Testis (tissue), 3 donors: ENCODE results near the gene EIPR1. TPM values are rescaled to one million over a fixed set of nuclear protein-coding genes. Genes with fewer than 3 reads are reported as not detected.

ENCODE experiments used
- DNase-seq: peaks from one replicate; pipeline ENCODE4 v3.0.0-alpha.2; 2019
- H3K27ac ChIP-seq, 2 donors: fragments of 200-600 bp; sonication (generic); one replicate each; pipeline ENCODE4 v1.5.1; 2019
- H3K27me3 ChIP-seq: fragments of 200-600 bp; sonication (generic); one replicate; pipeline ENCODE4 v1.5.1; 2019
- H3K36me3 ChIP-seq: fragments of 200-600 bp; sonication (generic); one replicate; pipeline ENCODE4 v1.5.1; 2017; ENCODE audit warnings: low read depth; ENCODE audit errors: missing control alignments
- H3K4me1 ChIP-seq: fragments of 200-600 bp; sonication (generic); one replicate; pipeline ENCODE4 v1.5.1; 2019
- H3K4me3 ChIP-seq, 2 donors: fragments of 200-600 bp; sonication (generic); one replicate each; pipeline ENCODE4 v1.5.1; 2017 to 2019
- H3K9me3 ChIP-seq: fragments of 200-600 bp; sonication (generic); one replicate; pipeline ENCODE4 v1.5.1; 2017
- CTCF ChIP-seq, 3 experiments: fragments of 450-650 bp in 2 of 3; fragments of 200-600 bp in 1 of 3; sonication (generic) in 1 of 3; IDR thresholded peaks; one replicate each; pipeline ENCODE4 v1.5.1; 2016 to 2019; ENCODE audit warnings: antibody characterized with exemption in 3 of 3, mild to moderate bottlenecking in 2 of 3, moderate library complexity in 1 of 3
- POLR2A ChIP-seq: fragments of 450-650 bp; IDR thresholded peaks from one replicate; pipeline ENCODE4 v1.6.1; 2017; ENCODE audit warnings: antibody characterized with exemption, mild to moderate bottlenecking, moderate library complexity
- WGBS, 2 donors: methylation state at CpG; one replicate each; pipeline ENCODE4 v1.1.5; 2018; 5-methylcytosine and 5-hydroxymethylcytosine counted together
- intact Hi-C: fragments of 100-400 bp; cut with DNase I; formaldehyde crosslinking; loops from one replicate; pipeline ENCODE4 v1.15.1; 2023; ENCODE audit warnings: low total_unique reads
- polyA plus RNA-seq: library from polyadenylated mRNA; stranded (reverse); fragments of 350-450 nt; fragmentation: Illumina TruSeq; extraction: RNeasy Lipid Tissue Mini Kit (QIAGEN cat#74804); gene quantifications from one replicate; pipeline ENCODE4 v1.2.3, GENCODE V29; 2014; ENCODE audit warnings: low read depth, low replicate concordance; ENCODE audit not compliant: insufficient read depth
- total RNA-seq, 2 donors: library from RNA; depleted of rRNA; stranded (reverse); fragments of >200 nt; gene quantifications; one replicate each; pipeline ENCODE4 v1.2.3, GENCODE V29; 2016

Gene EIPR1
- total and polyA plus RNA-seq, 3 donors from 2014 or later: 31.5 to 40.2 (median 32.1) TPM

GRCh38 chr2:3198119-3198518 lies 179.5 kb downstream of the EIPR1 start:
- WGBS, 2 donors: 94 to 97% methylated on average over 11 of the region's 11 CpGs

GRCh38 chr2:3197308-3197707 lies 180.3 kb downstream of the EIPR1 start:
- TF ChIP-seq CTCF (IDR thresholded peaks at IDR 0.05): no peak
- no peak for TF ChIP-seq POLR2A
- no peaks in the 10 kb centered on the region for H3K36me3 ChIP-seq
- no peaks in the 10 kb centered on the region for H3K27me3 ChIP-seq
- no peak for DNase-seq
- WGBS, 2 donors: 67 to 69% methylated on average over 12 of the region's 12 CpGs
- H3K27ac ChIP-seq: no peak overlapping the region
- intact Hi-C loops: no loop called here
- no peak overlapping the region for H3K4me3 ChIP-seq
- H3K9me3 ChIP-seq: no peaks in the 10 kb centered on the region
- no peaks in the 10 kb centered on the region for H3K4me1 ChIP-seq

More at GRCh38 chr2:3198119-3198518, 179.5 kb downstream of the EIPR1 start:
- intact Hi-C loops: no loop called here
- Histone ChIP-seq H3K9me3 (no peaks in the 10 kb centered on the region), H3K27me3 (no peaks in the 10 kb centered on the region), H3K27ac (no peak overlapping the region), H3K4me1 (no peaks in the 10 kb centered on the region), H3K4me3 (no peak overlapping the region), H3K36me3 (no peaks in the 10 kb centered on the region)
- DNase-seq: no peak
- TF ChIP-seq POLR2A (no peak), CTCF (IDR thresholded peaks at IDR 0.05) (no peak)

GRCh38 chr2:3196716-3197115 lies 180.9 kb downstream of the EIPR1 start:
- Histone ChIP-seq H3K27ac (no peak overlapping the region), H3K9me3 (no peaks in the 10 kb centered on the region), H3K27me3 (no peaks in the 10 kb centered on the region), H3K4me3 (no peak overlapping the region), H3K36me3 (no peaks in the 10 kb centered on the region), H3K4me1 (no peaks in the 10 kb centered on the region)
- 78 to 87% methylated on average over 16 of the region's 16 CpGs for WGBS, 2 donors
- TF ChIP-seq CTCF (IDR thresholded peaks at IDR 0.05) (no peak), POLR2A (no peak)
- intact Hi-C loops: no loop called here
- DNase-seq: no peak

- H3K36me3 ChIP-seq: no peaks in the 10 kb centered on the region
- no peaks in the 10 kb centered on the region for H3K4me1 ChIP-seq
- H3K27me3 ChIP-seq: no peaks in the 10 kb centered on the region
- no peaks in the 10 kb centered on the region for H3K9me3 ChIP-seq
- H3K27ac ChIP-seq: no peak overlapping the region
- no peak for DNase-seq
- 86 to 90% methylated on average over 21 of the region's 21 CpGs for WGBS, 2 donors
- TF ChIP-seq CTCF (IDR thresholded peaks at IDR 0.05): no peak
- TF ChIP-seq POLR2A: no peak
- no peak overlapping the region for H3K4me3 ChIP-seq
- intact Hi-C loops: no loop called here
These were observed 181.8 kb downstream of the EIPR1 start for GRCh38 chr2:3195641-3196476.

GRCh38 chr2:3194828-3195227 lies 182.8 kb downstream of the EIPR1 start:
- Histone ChIP-seq H3K4me1 (no peaks in the 10 kb centered on the region), H3K27ac (no peak overlapping the region), H3K27me3 (no peaks in the 10 kb centered on the region), H3K9me3 (no peaks in the 10 kb centered on the region), H3K4me3 (no peak overlapping the region), H3K36me3 (no peaks in the 10 kb centered on the region)
- DNase-seq: no peak
- WGBS, 2 donors: 91 to 93% methylated on average over 6 to 11 of the region's 11 CpGs
- intact Hi-C loops: no loop called here
- TF ChIP-seq POLR2A (no peak), CTCF (IDR thresholded peaks at IDR 0.05) (no peak)
